ENCODE data around the gene ATG9B.

The ATG9B gene, protein sequence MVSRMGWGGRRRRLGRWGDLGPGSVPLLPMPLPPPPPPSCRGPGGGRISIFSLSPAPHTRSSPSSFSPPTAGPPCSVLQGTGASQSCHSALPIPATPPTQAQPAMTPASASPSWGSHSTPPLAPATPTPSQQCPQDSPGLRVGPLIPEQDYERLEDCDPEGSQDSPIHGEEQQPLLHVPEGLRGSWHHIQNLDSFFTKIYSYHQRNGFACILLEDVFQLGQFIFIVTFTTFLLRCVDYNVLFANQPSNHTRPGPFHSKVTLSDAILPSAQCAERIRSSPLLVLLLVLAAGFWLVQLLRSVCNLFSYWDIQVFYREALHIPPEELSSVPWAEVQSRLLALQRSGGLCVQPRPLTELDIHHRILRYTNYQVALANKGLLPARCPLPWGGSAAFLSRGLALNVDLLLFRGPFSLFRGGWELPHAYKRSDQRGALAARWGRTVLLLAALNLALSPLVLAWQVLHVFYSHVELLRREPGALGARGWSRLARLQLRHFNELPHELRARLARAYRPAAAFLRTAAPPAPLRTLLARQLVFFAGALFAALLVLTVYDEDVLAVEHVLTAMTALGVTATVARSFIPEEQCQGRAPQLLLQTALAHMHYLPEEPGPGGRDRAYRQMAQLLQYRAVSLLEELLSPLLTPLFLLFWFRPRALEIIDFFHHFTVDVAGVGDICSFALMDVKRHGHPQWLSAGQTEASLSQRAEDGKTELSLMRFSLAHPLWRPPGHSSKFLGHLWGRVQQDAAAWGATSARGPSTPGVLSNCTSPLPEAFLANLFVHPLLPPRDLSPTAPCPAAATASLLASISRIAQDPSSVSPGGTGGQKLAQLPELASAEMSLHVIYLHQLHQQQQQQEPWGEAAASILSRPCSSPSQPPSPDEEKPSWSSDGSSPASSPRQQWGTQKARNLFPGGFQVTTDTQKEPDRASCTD

DNA sequence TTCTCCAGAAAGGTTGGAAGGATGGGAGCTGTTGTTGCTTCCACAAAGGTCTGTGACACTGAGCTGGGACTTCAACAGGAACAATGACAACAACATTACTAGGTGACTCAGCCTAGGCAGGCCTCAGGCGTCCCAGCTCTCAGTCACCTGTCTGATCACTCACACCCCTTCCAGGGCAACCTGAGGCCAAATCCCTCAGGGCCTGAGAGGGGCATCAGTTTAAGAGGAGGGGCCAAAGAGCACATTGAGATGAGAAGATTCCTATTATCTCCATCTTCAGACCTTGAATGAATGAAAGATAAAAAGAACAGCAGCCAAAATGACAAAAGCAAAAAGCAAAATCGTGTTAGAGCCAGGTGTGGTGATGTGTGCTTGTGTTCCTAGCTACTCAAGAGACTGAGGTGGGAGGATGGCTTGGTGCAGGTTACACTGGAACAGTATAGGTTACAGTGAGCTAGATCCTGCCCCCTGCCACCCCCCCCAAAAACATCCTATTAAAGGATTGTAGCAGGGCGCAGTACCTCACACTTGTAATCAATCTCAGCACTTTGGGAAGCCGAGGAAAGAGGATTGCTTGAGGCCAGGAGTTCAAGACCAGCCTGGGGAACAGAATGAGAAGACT is at the start of gene ATG9B:
Gene ATG9B (minus strand): TSS at position 60 of the 622 bp plus-strand sequence. CDS start 71 bp downstream, outside the sequence.
- Histone ChIP-seq H3K9me3 (ENCODE audit: control insufficient read depth, low read length) (no peaks in the 10 kb centered on the region), H3K4me1 (ENCODE audit: control insufficient read depth, insufficient read depth, low read length) (peaks cover 11% of the 10 kb centered on the region), H3K4me3 (ENCODE audit: low read length) (no peak within 1 kb of the TSS), H3K9ac (ENCODE audit: low read length) (no peak within 1 kb of the TSS), H3K36me3 (ENCODE audit: control insufficient read depth, insufficient read depth, low read length, severe bottlenecking) (no peaks in the 10 kb centered on the region), H3K27me3 (replicated peaks; ENCODE audit: control insufficient read depth, insufficient read depth, low read length) (peaks cover 15% of the 10 kb centered on the region)
- no peak for DNase-seq (ENCODE audit: low read depth)

DNA sequence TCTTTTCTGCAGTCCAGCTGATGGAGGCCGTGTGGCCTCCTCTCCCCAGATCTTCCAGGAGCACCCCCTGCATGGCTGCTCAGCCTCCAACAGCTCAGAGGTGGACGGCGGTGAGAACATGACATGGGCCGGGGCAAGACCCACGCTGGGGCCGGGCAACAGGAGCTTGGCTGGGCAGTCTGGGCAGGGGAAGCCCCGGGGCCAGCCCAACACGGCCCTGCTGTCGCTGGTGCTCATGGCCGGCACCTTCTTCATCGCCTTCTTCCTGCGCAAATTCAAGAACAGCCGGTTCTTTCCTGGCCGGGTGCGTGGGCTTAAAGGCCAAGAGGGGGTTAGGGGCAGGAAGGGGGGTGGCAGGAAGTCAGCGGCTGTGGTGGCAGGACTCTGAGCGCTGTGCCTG is 49.7 kb upstream of the ATG9B start:
- peaks cover 65% of the 10 kb centered on the region for H3K36me3 ChIP-seq (ENCODE audit: control insufficient read depth, insufficient read depth, low read length, severe bottlenecking)
- DNase-seq (ENCODE audit: low read depth), result no peak

DNA sequence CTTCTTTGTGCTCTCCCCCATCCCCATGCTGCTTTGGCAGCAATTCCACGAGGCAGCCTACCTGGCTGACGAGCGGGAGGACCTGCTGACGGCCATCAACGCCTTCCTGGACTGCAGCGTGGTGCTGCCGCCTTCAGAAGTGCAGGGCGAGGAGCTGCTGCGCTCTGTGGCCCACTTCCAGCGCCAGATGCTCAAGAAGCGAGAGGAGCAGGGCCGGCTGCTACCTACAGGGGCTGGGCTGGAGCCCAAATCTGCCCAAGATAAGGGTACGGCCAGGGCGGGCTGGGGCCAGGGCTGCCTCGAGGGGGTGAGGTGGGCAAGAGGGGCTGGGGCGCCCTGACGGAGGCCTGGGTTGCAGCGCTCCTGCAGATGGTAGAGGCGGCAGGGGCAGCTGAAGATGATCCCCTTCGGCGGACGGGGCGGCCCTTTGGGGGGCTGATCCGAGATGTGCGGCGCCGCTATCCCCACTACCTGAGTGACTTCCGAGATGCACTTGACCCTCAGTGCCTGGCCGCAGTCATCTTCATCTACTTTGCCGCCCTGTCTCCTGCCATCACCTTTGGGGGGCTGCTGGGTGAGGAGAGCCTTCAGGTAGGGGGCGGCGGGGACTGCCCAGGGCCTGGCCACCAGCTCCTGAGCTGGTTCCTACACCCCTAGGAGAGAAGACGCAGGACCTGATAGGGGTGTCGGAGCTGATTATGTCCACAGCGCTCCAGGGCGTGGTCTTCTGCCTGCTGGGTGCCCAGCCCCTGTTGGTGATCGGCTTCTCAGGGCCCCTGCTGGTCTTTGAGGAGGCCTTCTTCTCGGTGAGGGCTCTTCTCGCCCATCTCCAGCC is 47.0 kb upstream of the ATG9B start:
- Histone ChIP-seq H3K4me3 (ENCODE audit: low read length) (no peak overlapping the region), H3K4me1 (ENCODE audit: control insufficient read depth, insufficient read depth, low read length) (no peaks in the 10 kb centered on the region), H3K27me3 (replicated peaks; ENCODE audit: control insufficient read depth, insufficient read depth, low read length) (no peaks in the 10 kb centered on the region), H3K36me3 (ENCODE audit: control insufficient read depth, insufficient read depth, low read length, severe bottlenecking) (peaks cover 88% of the 10 kb centered on the region), H3K9me3 (ENCODE audit: control insufficient read depth, low read length) (no peaks in the 10 kb centered on the region), H3K9ac (ENCODE audit: low read length) (no peak overlapping the region)
- DNase-seq (ENCODE audit: low read depth), result no peak

More for the DNA sequence above, 49.7 kb upstream of the ATG9B start:
- no peak overlapping the region for H3K9ac ChIP-seq (ENCODE audit: low read length)
- peaks cover 17% of the 10 kb centered on the region for H3K4me1 ChIP-seq (ENCODE audit: control insufficient read depth, insufficient read depth, low read length)
- no peak overlapping the region for H3K4me3 ChIP-seq (ENCODE audit: low read length)
- no peaks in the 10 kb centered on the region for H3K9me3 ChIP-seq (ENCODE audit: control insufficient read depth, low read length)
- no peaks in the 10 kb centered on the region for H3K27me3 ChIP-seq (replicated peaks; ENCODE audit: control insufficient read depth, insufficient read depth, low read length)

DNA sequence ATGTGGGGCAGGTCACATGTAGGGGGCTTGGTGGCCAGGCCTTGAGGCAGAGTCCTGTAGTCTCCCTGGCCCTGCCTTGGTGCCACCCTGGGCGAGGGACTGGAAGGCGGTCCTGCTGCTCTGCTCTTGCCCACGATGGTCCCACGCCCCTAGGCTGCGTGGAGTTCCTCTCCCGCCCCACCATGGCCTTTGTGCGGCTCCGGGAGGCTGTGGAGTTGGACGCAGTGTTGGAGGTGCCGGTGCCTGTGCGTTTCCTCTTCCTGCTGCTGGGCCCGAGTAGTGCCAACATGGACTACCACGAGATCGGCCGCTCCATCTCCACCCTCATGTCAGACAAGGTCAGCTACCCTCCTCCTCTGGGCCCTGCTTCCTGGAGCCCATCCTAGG is 46.3 kb upstream of the ATG9B start:
- H3K27me3 ChIP-seq (replicated peaks; ENCODE audit: control insufficient read depth, insufficient read depth, low read length), result no peaks in the 10 kb centered on the region
- peaks cover 88% of the 10 kb centered on the region for H3K36me3 ChIP-seq (ENCODE audit: control insufficient read depth, insufficient read depth, low read length, severe bottlenecking)
- no peak overlapping the region for H3K4me3 ChIP-seq (ENCODE audit: low read length)
- H3K4me1 ChIP-seq (ENCODE audit: control insufficient read depth, insufficient read depth, low read length), result no peaks in the 10 kb centered on the region
- DNase-seq (ENCODE audit: low read depth), result no peak
- H3K9me3 ChIP-seq (ENCODE audit: control insufficient read depth, low read length), result no peaks in the 10 kb centered on the region
- H3K9ac ChIP-seq (ENCODE audit: low read length), result no peak overlapping the region

DNA sequence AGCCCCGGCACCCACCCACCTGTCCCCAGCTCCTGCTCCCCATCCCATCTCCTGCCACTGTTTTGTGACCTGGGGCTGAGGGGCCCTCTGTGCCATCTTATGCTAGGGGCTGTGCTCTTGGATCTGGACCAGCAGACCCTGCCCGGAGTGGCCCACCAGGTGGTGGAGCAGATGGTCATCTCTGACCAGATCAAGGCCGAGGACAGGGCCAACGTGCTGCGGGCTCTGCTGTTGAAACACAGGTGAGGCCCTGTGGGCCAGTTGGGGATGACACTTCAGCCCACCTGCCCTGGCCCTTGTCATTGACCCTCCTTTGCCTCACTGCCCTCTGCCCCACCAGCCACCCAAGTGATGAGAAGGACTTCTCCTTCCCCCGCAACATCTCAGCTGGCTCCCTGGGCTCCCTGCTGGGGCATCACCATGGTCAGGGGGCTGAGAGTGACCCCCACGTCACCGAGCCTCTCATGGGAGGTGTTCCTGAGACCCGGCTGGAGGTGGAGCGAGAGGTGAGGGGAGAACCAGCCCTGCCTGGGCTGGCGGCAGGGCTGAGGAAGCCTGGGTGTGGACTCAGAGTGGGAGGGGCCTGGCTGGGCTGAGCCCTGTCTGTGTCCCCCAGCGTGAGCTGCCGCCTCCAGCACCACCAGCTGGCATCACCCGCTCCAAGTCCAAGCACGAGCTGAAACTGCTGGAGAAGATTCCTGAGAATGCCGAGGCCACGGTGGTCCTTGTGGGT is 45.7 kb upstream of the ATG9B start:
- no peaks in the 10 kb centered on the region for H3K9me3 ChIP-seq (ENCODE audit: control insufficient read depth, low read length)
- DNase-seq (ENCODE audit: low read depth), result no peak
- H3K4me3 ChIP-seq (ENCODE audit: low read length), result no peak overlapping the region
- no peaks in the 10 kb centered on the region for H3K27me3 ChIP-seq (replicated peaks; ENCODE audit: control insufficient read depth, insufficient read depth, low read length)
- H3K9ac ChIP-seq (ENCODE audit: low read length), result no peak overlapping the region
- H3K36me3 ChIP-seq (ENCODE audit: control insufficient read depth, insufficient read depth, low read length, severe bottlenecking), result peaks cover 88% of the 10 kb centered on the region
- no peaks in the 10 kb centered on the region for H3K4me1 ChIP-seq (ENCODE audit: control insufficient read depth, insufficient read depth, low read length)

DNA sequence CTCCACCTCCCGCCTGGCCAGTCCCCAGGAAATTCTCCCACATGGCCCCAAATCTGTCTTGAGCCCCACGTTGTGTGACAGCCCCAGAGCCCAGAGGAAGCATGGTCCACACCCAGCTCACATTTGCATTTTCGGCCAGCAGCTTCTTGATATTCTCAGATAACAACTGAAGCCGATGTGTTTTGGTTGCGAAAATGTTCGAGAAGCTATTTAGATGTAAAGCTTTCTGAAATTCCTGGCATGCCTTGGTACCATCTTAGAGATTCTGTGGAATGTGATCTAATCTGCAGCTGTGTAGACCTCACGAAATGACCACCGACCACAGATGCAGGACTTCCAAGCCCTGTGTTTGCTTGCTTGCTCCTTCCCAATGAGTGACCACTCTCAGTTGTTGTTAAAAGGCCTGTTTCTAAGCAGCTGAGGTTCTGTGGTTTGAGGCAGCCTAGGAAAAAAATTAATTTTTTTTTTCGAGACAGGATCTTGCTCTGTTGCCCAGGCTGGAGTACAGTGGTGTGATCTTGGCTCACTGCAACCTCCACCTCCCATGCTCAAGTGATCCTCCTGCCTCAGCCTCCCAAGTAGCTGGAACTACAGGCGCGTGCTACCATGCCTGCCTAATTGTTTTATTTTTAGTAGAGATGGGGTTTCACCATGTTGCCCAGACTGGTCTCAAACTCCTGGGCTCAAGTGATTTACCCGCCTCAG is 43.9 kb upstream of the ATG9B start:
- no peak overlapping the region for H3K9ac ChIP-seq (ENCODE audit: low read length)
- H3K36me3 ChIP-seq (ENCODE audit: control insufficient read depth, insufficient read depth, low read length, severe bottlenecking), result peaks cover 77% of the 10 kb centered on the region
- H3K9me3 ChIP-seq (ENCODE audit: control insufficient read depth, low read length), result no peaks in the 10 kb centered on the region
- no peaks in the 10 kb centered on the region for H3K27me3 ChIP-seq (replicated peaks; ENCODE audit: control insufficient read depth, insufficient read depth, low read length)
- H3K4me3 ChIP-seq (ENCODE audit: low read length), result no peak overlapping the region
- H3K4me1 ChIP-seq (ENCODE audit: control insufficient read depth, insufficient read depth, low read length), result peaks cover 4% of the 10 kb centered on the region
- peak; percentile 44 for DNase-seq (ENCODE audit: low read depth)

DNA sequence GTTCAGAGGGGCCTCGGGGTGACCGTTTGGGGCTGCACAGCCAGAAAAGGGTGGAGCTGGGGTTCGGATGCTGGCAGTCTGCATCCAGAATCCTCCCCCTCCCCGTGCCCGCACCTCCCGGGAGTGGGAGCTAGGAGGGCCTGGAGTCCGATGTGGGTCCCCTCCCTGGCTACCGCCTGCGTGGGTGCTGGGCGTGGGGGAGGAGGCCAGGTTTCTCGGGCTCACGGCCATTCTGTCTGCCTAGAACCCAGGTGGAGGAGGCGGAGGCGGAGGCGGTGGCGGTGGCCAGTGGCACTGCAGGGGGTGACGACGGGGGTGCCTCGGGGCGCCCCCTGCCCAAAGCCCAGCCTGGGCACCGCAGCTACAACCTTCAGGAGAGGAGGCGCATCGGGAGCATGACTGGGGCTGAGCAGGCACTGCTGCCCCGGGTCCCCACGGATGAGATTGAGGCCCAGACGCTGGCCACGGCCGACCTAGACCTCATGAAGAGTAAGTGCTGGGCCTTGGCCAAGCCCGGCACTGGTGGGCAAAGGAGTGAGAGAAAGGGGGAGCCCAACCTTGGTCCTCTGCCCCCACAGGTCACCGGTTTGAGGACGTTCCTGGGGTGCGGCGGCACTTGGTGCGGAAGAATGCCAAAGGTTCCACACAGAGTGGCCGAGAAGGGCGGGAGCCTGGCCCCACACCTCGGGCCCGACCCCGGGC is 42.1 kb upstream of the ATG9B start:
- H3K4me1 ChIP-seq (ENCODE audit: control insufficient read depth, insufficient read depth, low read length), result peaks cover 18% of the 10 kb centered on the region
- H3K4me3 ChIP-seq (ENCODE audit: low read length), result no peak overlapping the region
- H3K27me3 ChIP-seq (replicated peaks; ENCODE audit: control insufficient read depth, insufficient read depth, low read length), result no peaks in the 10 kb centered on the region
- DNase-seq (ENCODE audit: low read depth), result no peak
- H3K9me3 ChIP-seq (ENCODE audit: control insufficient read depth, low read length), result no peaks in the 10 kb centered on the region
- H3K9ac ChIP-seq (ENCODE audit: low read length), result no peak overlapping the region
- H3K36me3 ChIP-seq (ENCODE audit: control insufficient read depth, insufficient read depth, low read length, severe bottlenecking), result peaks cover 65% of the 10 kb centered on the region

DNA sequence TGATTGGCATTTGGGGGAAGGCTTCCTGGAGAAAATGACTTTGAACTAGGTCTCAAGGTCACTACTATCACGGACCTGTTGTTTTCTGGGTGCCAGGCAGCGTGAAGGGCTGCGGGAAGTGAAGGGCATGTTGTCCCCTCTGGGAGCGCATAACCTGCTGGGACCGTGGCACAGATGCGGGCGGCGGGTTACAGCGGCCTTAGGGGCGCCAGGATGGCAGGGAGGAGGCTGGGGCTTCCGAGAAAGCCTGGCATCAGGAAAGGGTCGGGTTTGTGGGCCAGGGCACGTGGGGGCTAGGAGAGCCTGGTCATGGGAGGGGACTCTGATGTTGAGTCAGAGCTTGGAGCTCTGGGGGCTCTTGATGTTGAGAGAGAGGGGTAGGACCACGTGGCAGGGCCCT is 41.2 kb upstream of the ATG9B start:
- Histone ChIP-seq H3K9me3 (ENCODE audit: control insufficient read depth, low read length) (no peaks in the 10 kb centered on the region), H3K9ac (ENCODE audit: low read length) (no peak overlapping the region), H3K4me3 (ENCODE audit: low read length) (no peak overlapping the region), H3K27me3 (replicated peaks; ENCODE audit: control insufficient read depth, insufficient read depth, low read length) (no peaks in the 10 kb centered on the region), H3K36me3 (ENCODE audit: control insufficient read depth, insufficient read depth, low read length, severe bottlenecking) (peaks cover 56% of the 10 kb centered on the region), H3K4me1 (ENCODE audit: control insufficient read depth, insufficient read depth, low read length) (peaks cover 27% of the 10 kb centered on the region)
- no peak for DNase-seq (ENCODE audit: low read depth)

DNA sequence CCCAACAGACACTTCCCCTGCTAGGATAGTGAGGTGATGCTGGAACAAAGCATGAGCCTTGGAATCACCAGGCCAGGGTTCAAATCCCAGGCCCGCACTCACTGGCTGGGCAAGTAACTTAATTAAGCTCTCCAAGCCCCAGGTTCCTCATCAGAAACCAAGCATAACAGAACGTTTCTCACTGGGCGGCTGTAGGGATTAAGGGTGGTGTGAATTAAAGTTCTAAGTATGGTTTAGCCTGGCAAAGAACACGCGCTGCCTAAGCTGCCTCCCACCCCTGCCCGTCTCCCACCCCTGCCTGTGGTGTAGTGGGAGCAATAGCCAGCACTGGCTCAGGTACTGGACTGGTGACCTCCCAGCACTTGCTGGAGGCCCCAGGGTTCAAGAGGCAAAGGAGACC is 40.7 kb upstream of the ATG9B start:
- DNase-seq (ENCODE audit: low read depth), result no peak
- Histone ChIP-seq H3K27me3 (replicated peaks; ENCODE audit: control insufficient read depth, insufficient read depth, low read length) (no peaks in the 10 kb centered on the region), H3K4me3 (ENCODE audit: low read length) (no peak overlapping the region), H3K4me1 (ENCODE audit: control insufficient read depth, insufficient read depth, low read length) (peaks cover 31% of the 10 kb centered on the region), H3K36me3 (ENCODE audit: control insufficient read depth, insufficient read depth, low read length, severe bottlenecking) (peaks cover 51% of the 10 kb centered on the region), H3K9me3 (ENCODE audit: control insufficient read depth, low read length) (no peaks in the 10 kb centered on the region), H3K9ac (ENCODE audit: low read length) (no peak overlapping the region)

Data from adipocyte (in vitro differentiated cells).